IMR-90 (cell line): ENCODE data around the gene SMCHD1. TPM values are rescaled to one million over a fixed set of nuclear protein-coding genes. Genes with fewer than 3 reads are reported as not detected.

Source experiments
- ATAC-seq: fragments of 200-7000 bp; cut with Tn5 transposase; 2 replicates; pipeline ENCODE4 v1.9.1; 2020; ENCODE audit warnings: low read depth, mild to moderate bottlenecking, moderate library complexity
- BruUV-seq: library from RNA; stranded (reverse); fragments of 400-500 nt; replicated peaks from 2 replicates; lab custom pipeline; 2021; lab: Mats Ljungman, UMichigan
- CTCF ChIA-PET: fragments of 300-600 bp; formaldehyde crosslinking; extraction: SDS; loops from one replicate; lab custom pipeline; 2021; ENCODE audit warnings: antibody characterized with exemption; lab: Yijun Ruan, JAX
- POLR2A ChIA-PET: fragments of 300-600 bp; sonication (Branson Sonifier 250); formaldehyde crosslinking; loops from one replicate; lab custom pipeline; 2022; ENCODE audit warnings: antibody characterized with exemption; ENCODE audit not compliant: unreplicated experiment; lab: Charles Lee
- DNase-seq: peaks from one replicate; pipeline ENCODE4 v3.0.0; 2013
- H2AFZ ChIP-seq: replicated peaks from 2 replicates; pipeline ENCODE3; 2013; ENCODE audit warnings: low read length, mild to moderate bottlenecking; ENCODE audit not compliant: poor library complexity
- H2AK5ac ChIP-seq: 2 replicates; pipeline ENCODE4 v1.6.1; 2013; ENCODE audit warnings: low read depth, low read length, inconsistent platforms
- H2AK9ac ChIP-seq: replicated peaks from 2 replicates; pipeline ENCODE3; 2013; ENCODE audit warnings: mild to moderate bottlenecking, low read depth, low read length, moderate library complexity; ENCODE audit not compliant: poor library complexity
- H2BK120ac ChIP-seq: 2 replicates; pipeline ENCODE4 v1.6.1; 2013; ENCODE audit warnings: low read depth, low read length, inconsistent platforms
- H2BK15ac ChIP-seq: 3 replicates; pipeline ENCODE4 v1.6.1; 2013; ENCODE audit warnings: low read depth, low read length, inconsistent platforms
- H2BK20ac ChIP-seq: 2 replicates; pipeline ENCODE4 v1.6.1; 2013; ENCODE audit warnings: low read depth, mild to moderate bottlenecking, inconsistent platforms, low read length, moderate library complexity
- H2BK5ac ChIP-seq: 2 replicates; pipeline ENCODE4 v1.6.1; 2013; ENCODE audit warnings: mild to moderate bottlenecking, low read depth, low read length, inconsistent platforms; ENCODE audit not compliant: poor library complexity, severe bottlenecking
- H3K14ac ChIP-seq: replicated peaks from 2 replicates; pipeline ENCODE4 v1.6.1; 2013; ENCODE audit warnings: low read depth, low read length, inconsistent platforms
- H3K18ac ChIP-seq: 2 replicates; pipeline ENCODE4 v1.6.1; 2013; ENCODE audit warnings: low read depth, low read length, control low read depth
- H3K23ac ChIP-seq: 2 replicates; pipeline ENCODE4 v1.6.1; 2013; ENCODE audit warnings: low read depth, low read length, inconsistent platforms
- H3K27ac ChIP-seq: 2 replicates; pipeline ENCODE4 v1.5.1; 2013; ENCODE audit warnings: mild to moderate bottlenecking, control low read depth, low read length; ENCODE audit not compliant: insufficient read depth
- H3K27me3 ChIP-seq: 2 replicates; pipeline ENCODE4 v1.6.1; 2013; ENCODE audit warnings: low read length; ENCODE audit not compliant: control insufficient read depth, insufficient read depth
- H3K36me3 ChIP-seq: 2 replicates; pipeline ENCODE4 v1.6.1; 2013; ENCODE audit warnings: low read length, mixed read lengths; ENCODE audit not compliant: control insufficient read depth, insufficient read depth
- H3K4ac ChIP-seq: 2 replicates; pipeline ENCODE4 v1.6.1; 2013; ENCODE audit warnings: low read depth, low read length, inconsistent platforms
- H3K4me1 ChIP-seq: 2 replicates; pipeline ENCODE4 v1.6.1; 2013; ENCODE audit warnings: low read length, mixed read lengths; ENCODE audit not compliant: control insufficient read depth, insufficient read depth
- H3K4me2 ChIP-seq: 2 replicates; pipeline ENCODE4 v1.6.1; 2013; ENCODE audit warnings: low read depth, mild to moderate bottlenecking, control low read depth, low read length, moderate library complexity
- H3K4me3 ChIP-seq: 2 replicates; pipeline ENCODE4 v1.5.1; 2013; ENCODE audit warnings: low read depth, mild to moderate bottlenecking, control low read depth, low read length, moderate library complexity; ENCODE audit not compliant: insufficient read depth
- H3K56ac ChIP-seq: 2 replicates; pipeline ENCODE4 v1.6.1; 2013; ENCODE audit warnings: low read length, inconsistent platforms; ENCODE audit not compliant: insufficient read depth; ENCODE audit errors: extremely low read depth
- H3K79me1 ChIP-seq, 2 experiments: 2 replicates each; pipeline ENCODE4 v1.6.1; 2013; ENCODE audit warnings: low read length in 2 of 2, inconsistent platforms in 1 of 2, low read depth in 1 of 2
- H3K9ac ChIP-seq: 2 replicates; pipeline ENCODE4 v1.6.1; 2013; ENCODE audit warnings: low read depth, low read length, control low read depth
- H3K9me1 ChIP-seq: 2 replicates; pipeline ENCODE4 v1.6.1; 2013; ENCODE audit warnings: low read length, inconsistent platforms; ENCODE audit not compliant: insufficient read depth
- H3K9me3 ChIP-seq: 2 replicates; pipeline ENCODE4 v1.6.1; 2013; ENCODE audit warnings: low read length; ENCODE audit not compliant: control insufficient read depth, insufficient read depth
- H4K20me1 ChIP-seq: 2 replicates; pipeline ENCODE4 v1.6.1; 2013; ENCODE audit warnings: low read length, inconsistent platforms; ENCODE audit not compliant: insufficient read depth
- H4K5ac ChIP-seq: 2 replicates; pipeline ENCODE4 v1.6.1; 2013; ENCODE audit warnings: mild to moderate bottlenecking, low read depth, low read length, control low read depth
- H4K8ac ChIP-seq, 2 experiments: 2 replicates each; pipeline ENCODE4 v1.6.1; 2013; ENCODE audit warnings: low read depth in 2 of 2, low read length in 2 of 2, control low read depth in 1 of 2, inconsistent platforms in 1 of 2
- H4K91ac ChIP-seq: 2 replicates; pipeline ENCODE4 v1.6.1; 2013; ENCODE audit warnings: low read depth, low read length, inconsistent platforms; ENCODE audit not compliant: insufficient read depth
- BHLHE40 ChIP-seq: fragments of 150-350 bp; IDR thresholded peaks from 2 replicates; pipeline ENCODE4 v1.6.1; 2016; ENCODE audit warnings: mild to moderate bottlenecking, low read depth, low read length
- CHD1 ChIP-seq: IDR thresholded peaks from 2 replicates; pipeline ENCODE4 v1.6.1; 2012; ENCODE audit warnings: low read depth, low read length, improper control_type of control experiment
- FOS ChIP-seq: fragments of 150-350 bp; IDR thresholded peaks from 2 replicates; pipeline ENCODE4 v1.6.1; 2016; ENCODE audit warnings: low read depth, low read length
- MAFK ChIP-seq: IDR thresholded peaks from 2 replicates; pipeline ENCODE4 v1.6.1; 2012; ENCODE audit warnings: low read depth, low read length, improper control_type of control experiment
- MXI1 ChIP-seq: IDR thresholded peaks from 2 replicates; pipeline ENCODE4 v1.6.1; 2012; ENCODE audit warnings: low read depth, mild to moderate bottlenecking, low read length, moderate library complexity, borderline replicate concordance
- NFE2L2 ChIP-seq: fragments of 150-350 bp; IDR thresholded peaks from 2 replicates; pipeline ENCODE4 v1.6.1; 2016; ENCODE audit warnings: low read depth, mild to moderate bottlenecking, low read length
- POLR2A ChIP-seq: IDR thresholded peaks from 2 replicates; pipeline ENCODE4 v1.6.1; 2012; ENCODE audit warnings: mild to moderate bottlenecking, low read depth, low read length
- RCOR1 ChIP-seq: IDR thresholded peaks from 2 replicates; pipeline ENCODE4 v1.6.1; 2012; ENCODE audit warnings: mild to moderate bottlenecking, low read length, improper control_type of control experiment; ENCODE audit not compliant: insufficient replicate concordance
- RFX5 ChIP-seq: IDR thresholded peaks from 2 replicates; pipeline ENCODE4 v1.8.0; 2012; ENCODE audit warnings: low read depth, mild to moderate bottlenecking, low read length, moderate library complexity
- dilution Hi-C: fragments of 300-500 bp; cut with HindIII; formaldehyde crosslinking; loops from one replicate; pipeline ENCODE4 v1.14.3; 2018; ENCODE audit warnings: low sequenced_read_pairs; ENCODE audit not compliant: unreplicated experiment
- in situ Hi-C: fragments of 300-500 bp; cut with MboI; formaldehyde crosslinking; loops from 3 replicates; pipeline ENCODE4 v1.14.3; 2019; ENCODE audit warnings: low sequenced_read_pairs, inconsistent platforms, mixed read lengths
- intact Hi-C: fragments of 100-400 bp; cut with micrococcal nuclease; formaldehyde crosslinking; loops from 2 replicates; pipeline ENCODE4 v1.10.0; 2022
- polyA plus RNA-seq, 3 experiments: library from polyadenylated mRNA; depleted of rRNA; stranded (reverse); fragments of >200 nt; gene quantifications; 2 replicates each; pipeline ENCODE4 v1.2.3, GENCODE V29; 2012; ENCODE audit warnings: low replicate concordance in 1 of 3
- total RNA-seq: library from RNA; depleted of rRNA; stranded (reverse); fragments of >200 nt; gene quantifications from 2 replicates; pipeline ENCODE4 v1.2.3, GENCODE V29; 2012
- TF ChIP-seq, protein P1 (sequence below): conservative IDR thresholded peaks from 2 replicates; pipeline ENCODE4 v1.5.1; 2012; ENCODE audit warnings: mild to moderate bottlenecking, low read depth, low read length, improper control_type of control experiment
- TF ChIP-seq, protein P2 (sequence below): fragments of 150-350 bp; IDR thresholded peaks from 2 replicates; pipeline ENCODE4 v1.6.1; 2016; ENCODE audit warnings: low read depth, mild to moderate bottlenecking, low read length, moderate library complexity, borderline replicate concordance

The SMCHD1 gene
- total and polyA plus RNA-seq, 2 of the 4 experiments (the other 2 are of a cell fraction), result 14.8 to 47.3 TPM

GRCh38 chr18:2683055-2683454, 27.5 kb downstream of the SMCHD1 start:
- H3K36me3 ChIP-seq, result peaks cover 16% of the 10 kb centered on the region
- H3K4me3 ChIP-seq, result no peak overlapping the region
- no peak for DNase-seq
- no peaks in the 10 kb centered on the region for H3K27me3 ChIP-seq
- no peak overlapping the region for H2AK9ac ChIP-seq
- no peak overlapping the region for H3K4ac ChIP-seq
- H3K79me1 ChIP-seq, result peaks cover 18 to 42% of the 10 kb centered on the region in 2 experiments
- no peaks in the 10 kb centered on the region for H3K9me1 ChIP-seq
- H4K5ac ChIP-seq, result no peak overlapping the region
- no peak overlapping the region for H3K14ac ChIP-seq
- CTCF ChIA-PET, result no interaction called here
- H2BK20ac ChIP-seq, result no peak overlapping the region
- no peak overlapping the region for H3K56ac ChIP-seq
- H4K91ac ChIP-seq, result no peak overlapping the region
- H2BK15ac ChIP-seq, result no peak overlapping the region
- dilution Hi-C loops (no loop called here), in situ Hi-C loops (no loop called here), intact Hi-C loops (no loop called here)
- H3K4me2 ChIP-seq, result no peak overlapping the region
- H3K9me3 ChIP-seq, result no peaks in the 10 kb centered on the region
- BruUV-seq, result no TSS peak
- no peak overlapping the region for H2AK5ac ChIP-seq
- H3K18ac ChIP-seq, result no peak overlapping the region
- no peak for ATAC-seq
- POLR2A ChIA-PET, result no interaction called here
- H2BK120ac ChIP-seq, result no peak overlapping the region
- no peak for TF ChIP-seq FOS
- no peak for TF ChIP-seq NFE2L2
- TF ChIP-seq MAFK, result no peak
- TF ChIP-seq, protein P1, sequence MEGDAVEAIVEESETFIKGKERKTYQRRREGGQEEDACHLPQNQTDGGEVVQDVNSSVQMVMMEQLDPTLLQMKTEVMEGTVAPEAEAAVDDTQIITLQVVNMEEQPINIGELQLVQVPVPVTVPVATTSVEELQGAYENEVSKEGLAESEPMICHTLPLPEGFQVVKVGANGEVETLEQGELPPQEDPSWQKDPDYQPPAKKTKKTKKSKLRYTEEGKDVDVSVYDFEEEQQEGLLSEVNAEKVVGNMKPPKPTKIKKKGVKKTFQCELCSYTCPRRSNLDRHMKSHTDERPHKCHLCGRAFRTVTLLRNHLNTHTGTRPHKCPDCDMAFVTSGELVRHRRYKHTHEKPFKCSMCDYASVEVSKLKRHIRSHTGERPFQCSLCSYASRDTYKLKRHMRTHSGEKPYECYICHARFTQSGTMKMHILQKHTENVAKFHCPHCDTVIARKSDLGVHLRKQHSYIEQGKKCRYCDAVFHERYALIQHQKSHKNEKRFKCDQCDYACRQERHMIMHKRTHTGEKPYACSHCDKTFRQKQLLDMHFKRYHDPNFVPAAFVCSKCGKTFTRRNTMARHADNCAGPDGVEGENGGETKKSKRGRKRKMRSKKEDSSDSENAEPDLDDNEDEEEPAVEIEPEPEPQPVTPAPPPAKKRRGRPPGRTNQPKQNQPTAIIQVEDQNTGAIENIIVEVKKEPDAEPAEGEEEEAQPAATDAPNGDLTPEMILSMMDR, result no peak
- TF ChIP-seq, protein P2, sequence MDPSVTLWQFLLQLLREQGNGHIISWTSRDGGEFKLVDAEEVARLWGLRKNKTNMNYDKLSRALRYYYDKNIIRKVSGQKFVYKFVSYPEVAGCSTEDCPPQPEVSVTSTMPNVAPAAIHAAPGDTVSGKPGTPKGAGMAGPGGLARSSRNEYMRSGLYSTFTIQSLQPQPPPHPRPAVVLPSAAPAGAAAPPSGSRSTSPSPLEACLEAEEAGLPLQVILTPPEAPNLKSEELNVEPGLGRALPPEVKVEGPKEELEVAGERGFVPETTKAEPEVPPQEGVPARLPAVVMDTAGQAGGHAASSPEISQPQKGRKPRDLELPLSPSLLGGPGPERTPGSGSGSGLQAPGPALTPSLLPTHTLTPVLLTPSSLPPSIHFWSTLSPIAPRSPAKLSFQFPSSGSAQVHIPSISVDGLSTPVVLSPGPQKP, result no peak
- TF ChIP-seq CHD1, result no peak
- no peak for TF ChIP-seq RFX5
- TF ChIP-seq BHLHE40, result no peak
- no peak for TF ChIP-seq POLR2A
- no peak for TF ChIP-seq RCOR1
- TF ChIP-seq MXI1, result no peak
- no peak overlapping the region for H4K8ac ChIP-seq
- H2BK5ac ChIP-seq, result no peak overlapping the region
- peaks cover 5% of the 10 kb centered on the region for H4K20me1 ChIP-seq
- H3K23ac ChIP-seq, result no peak overlapping the region
- H3K4me1 ChIP-seq, result 0 out of 2 replicates have a peak, but pooled peaks cover 2% of the 10 kb centered on the region
- no peak overlapping the region for H3K27ac ChIP-seq
- H3K9ac ChIP-seq, result no peak overlapping the region
- H2AFZ ChIP-seq, result no peak overlapping the region
